Measurements from ENCODE around the gene ABCG5.

- TF ChIP-seq, protein P1, sequence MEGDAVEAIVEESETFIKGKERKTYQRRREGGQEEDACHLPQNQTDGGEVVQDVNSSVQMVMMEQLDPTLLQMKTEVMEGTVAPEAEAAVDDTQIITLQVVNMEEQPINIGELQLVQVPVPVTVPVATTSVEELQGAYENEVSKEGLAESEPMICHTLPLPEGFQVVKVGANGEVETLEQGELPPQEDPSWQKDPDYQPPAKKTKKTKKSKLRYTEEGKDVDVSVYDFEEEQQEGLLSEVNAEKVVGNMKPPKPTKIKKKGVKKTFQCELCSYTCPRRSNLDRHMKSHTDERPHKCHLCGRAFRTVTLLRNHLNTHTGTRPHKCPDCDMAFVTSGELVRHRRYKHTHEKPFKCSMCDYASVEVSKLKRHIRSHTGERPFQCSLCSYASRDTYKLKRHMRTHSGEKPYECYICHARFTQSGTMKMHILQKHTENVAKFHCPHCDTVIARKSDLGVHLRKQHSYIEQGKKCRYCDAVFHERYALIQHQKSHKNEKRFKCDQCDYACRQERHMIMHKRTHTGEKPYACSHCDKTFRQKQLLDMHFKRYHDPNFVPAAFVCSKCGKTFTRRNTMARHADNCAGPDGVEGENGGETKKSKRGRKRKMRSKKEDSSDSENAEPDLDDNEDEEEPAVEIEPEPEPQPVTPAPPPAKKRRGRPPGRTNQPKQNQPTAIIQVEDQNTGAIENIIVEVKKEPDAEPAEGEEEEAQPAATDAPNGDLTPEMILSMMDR (IDR thresholded peaks at IDR 0.05 in 4 of 5, conservative IDR thresholded peaks at IDR 0.05 in 1 of 5) = no peak
- TF ChIP-seq POLR2A (IDR thresholded peaks at IDR 0.05) = no peak
Observed at GRCh38 chr2:43790147-43790546, 48.5 kb downstream of the ABCG5 start.
